HL-60 (cell line): ENCODE results near the gene METAP2.

Source experiments
- CTCF ChIP-seq: IDR thresholded peaks from one replicate; pipeline ENCODE4 v1.5.1; 2011; ENCODE audit warnings: low read length, control low read depth, inconsistent platforms; ENCODE audit not compliant: insufficient read depth
- GABPA ChIP-seq: IDR thresholded peaks from 2 replicates; pipeline ENCODE4 v1.6.1; 2012; ENCODE audit warnings: low read depth
- POLR2AphosphoS5 ChIP-seq: IDR thresholded peaks from 2 replicates; pipeline ENCODE4 v1.6.1; 2012; ENCODE audit warnings: low read depth
- REST ChIP-seq: IDR thresholded peaks from 2 replicates; pipeline ENCODE4 v1.6.1; 2012; ENCODE audit warnings: low read depth; ENCODE audit not compliant: insufficient replicate concordance
- SPI1 ChIP-seq: IDR thresholded peaks from 2 replicates; pipeline ENCODE4 v1.6.1; 2012; ENCODE audit warnings: low read depth, mild to moderate bottlenecking, borderline replicate concordance

DNA sequence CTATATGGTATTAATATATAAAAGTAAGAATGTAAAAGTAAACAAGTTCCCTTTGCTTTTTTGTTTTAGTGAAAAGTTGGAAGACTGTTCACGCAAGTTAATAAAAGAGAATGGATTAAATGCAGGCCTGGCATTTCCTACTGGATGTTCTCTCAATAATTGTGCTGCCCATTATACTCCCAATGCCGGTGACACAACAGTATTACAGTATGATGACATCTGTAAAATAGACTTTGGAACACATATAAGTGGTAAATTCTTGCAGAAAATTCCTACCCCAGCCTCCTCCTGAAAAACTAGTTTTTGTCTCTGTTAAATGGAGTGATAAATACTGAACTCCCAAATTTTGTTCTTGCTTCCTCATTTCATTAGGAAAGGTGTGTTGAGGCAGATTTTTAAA, 20.9 kb downstream of the METAP2 start:
- TF ChIP-seq CTCF = no peak
- TF ChIP-seq REST = no peak
- TF ChIP-seq POLR2AphosphoS5 = no peak
- no peak for TF ChIP-seq SPI1
- no peak for TF ChIP-seq GABPA
